Activated gamma-delta T cell treated with anti-CD3 and anti-CD28 coated beads, Interleukin-2, amount 50 U/mL, for 16 hours (primary cell): ENCODE data around the gene GNG12.
A peak's percentile ranks its signal among the peaks of the same experiment; 100 is the strongest.

Experiments used
- DNase-seq: peaks from one replicate; pipeline ENCODE4 v3.0.0-alpha.2; 2020; ENCODE audit warnings: low read depth

The GNG12 gene

GRCh38 chr1:67750691-67751054, 82.6 kb downstream of the GNG12 start:
- DNase-seq: no peak

- DNase-seq: no peak
Observed at GRCh38 chr1:67749844-67750690, 83.2 kb downstream of the GNG12 start.

GRCh38 chr1:67749263-67749843, 83.9 kb downstream of the GNG12 start:
- no peak for DNase-seq

GRCh38 chr1:67748630-67749029, 84.6 kb downstream of the GNG12 start:
- DNase-seq: no peak

- DNase-seq: no peak
Observed at GRCh38 chr1:67747671-67748546, 85.4 kb downstream of the GNG12 start.

- no peak for DNase-seq
Observed at GRCh38 chr1:67745875-67746698, 87.2 kb downstream of the GNG12 start.

GRCh38 chr1:67743072-67743725, 90.1 kb downstream of the GNG12 start:
- no peak for DNase-seq

GRCh38 chr1:67741736-67742135, 91.5 kb downstream of the GNG12 start:
- no peak for DNase-seq

- no peak for DNase-seq
Observed at GRCh38 chr1:67741121-67741520, 92.1 kb downstream of the GNG12 start.

- DNase-seq: no peak
Observed at GRCh38 chr1:67740543-67740942, 92.7 kb downstream of the GNG12 start.

- DNase-seq: no peak
Observed at GRCh38 chr1:67739361-67739760, 93.9 kb downstream of the GNG12 start.

- no peak for DNase-seq
Observed at GRCh38 chr1:67738401-67738800, 94.9 kb downstream of the GNG12 start.

- no peak for DNase-seq
Observed at GRCh38 chr1:67737875-67738274, 95.4 kb downstream of the GNG12 start.

GRCh38 chr1:67736750-67737149, 96.5 kb downstream of the GNG12 start:
- no peak for DNase-seq

- peak; percentile 7 for DNase-seq
Observed at GRCh38 chr1:67735806-67736627, 97.2 kb downstream of the GNG12 start.

- DNase-seq: no peak
Observed at GRCh38 chr1:67735206-67735605, 98.1 kb downstream of the GNG12 start.

GRCh38 chr1:67734323-67734690, 99.0 kb downstream of the GNG12 start:
- DNase-seq: no peak

GRCh38 chr1:67733681-67734322, 99.5 kb downstream of the GNG12 start:
- no peak for DNase-seq

GRCh38 chr1:67732750-67733151, 100.5 kb downstream of the GNG12 start:
- DNase-seq: no peak

GRCh38 chr1:67731322-67731721, 101.9 kb downstream of the GNG12 start:
- no peak for DNase-seq
